Natural killer cell (primary cell): ENCODE measurements around the gene CHST6. TPM values are rescaled to one million over a fixed set of nuclear protein-coding genes. Genes with fewer than 3 reads are reported as not detected.

ENCODE experiments used
- ATAC-seq, 3 donors: fragments of 150-1000 bp in 2 of 3; fragments of 200-7000 bp in 1 of 3; cut with Tn5 transposase; 1 replicate in 1 of 3; 2 replicates in 2 of 3; pipeline ENCODE4 v1.10.0; 2021; ENCODE audit warnings: mild to moderate bottlenecking in 2 of 3, moderate library complexity in 2 of 3
- DNase-seq, 2 donors: peaks; one replicate each; pipeline versions ENCODE4 v3.0.0 to v3.0.0-alpha.2; 2013 to 2021; ENCODE audit warnings: mixed read lengths in 1 of 2
- H3K27ac ChIP-seq: one replicate; pipeline ENCODE4 v1.5.1; 2013; ENCODE audit warnings: mild to moderate bottlenecking, low read length
- H3K27me3 ChIP-seq: one replicate; pipeline ENCODE4 v1.6.1; 2013; ENCODE audit warnings: low read length; ENCODE audit not compliant: control insufficient read depth, insufficient read depth
- H3K36me3 ChIP-seq: one replicate; pipeline ENCODE4 v1.6.1; 2013; ENCODE audit warnings: low read length; ENCODE audit not compliant: control insufficient read depth, insufficient read depth
- H3K4me1 ChIP-seq: one replicate; pipeline ENCODE4 v1.6.1; 2013; ENCODE audit warnings: low read length; ENCODE audit not compliant: control insufficient read depth, insufficient read depth
- H3K4me3 ChIP-seq: one replicate; pipeline ENCODE4 v1.5.1; 2013; ENCODE audit warnings: low read length
- H3K9me3 ChIP-seq: one replicate; pipeline ENCODE4 v1.6.1; 2013; ENCODE audit warnings: low read length; ENCODE audit not compliant: control insufficient read depth, insufficient read depth
- H3K27ac Mint-ChIP-seq, 2 donors: one replicate each; pipeline ENCODE4 v1.8.0; 2022; ENCODE audit warnings: mild to moderate bottlenecking in 2 of 2, mixed read lengths in 2 of 2, moderate library complexity in 1 of 2
- H3K27me3 Mint-ChIP-seq, 2 donors: one replicate each; pipeline ENCODE4 v1.8.0; 2022; ENCODE audit warnings: low read depth in 2 of 2, mixed read lengths in 2 of 2
- H3K36me3 Mint-ChIP-seq: one replicate; pipeline ENCODE4 v1.8.0; 2022; ENCODE audit warnings: mixed read lengths
- H3K4me1 Mint-ChIP-seq, 2 donors: one replicate each; pipeline ENCODE4 v1.8.0; 2022; ENCODE audit warnings: mixed read lengths in 2 of 2
- H3K4me3 Mint-ChIP-seq: one replicate; pipeline ENCODE4 v1.8.0; 2022; ENCODE audit warnings: mild to moderate bottlenecking, moderate library complexity, mixed read lengths
- H3K9me3 Mint-ChIP-seq, 2 donors: one replicate each; pipeline ENCODE4 v1.8.0; 2022; ENCODE audit warnings: mixed read lengths in 2 of 2
- WGBS: methylation state at CpG from one replicate; pipeline ENCODE4 v1.1.7; 2013; ENCODE audit warnings: missing lambda C conversion rate; ENCODE audit not compliant: insufficient coverage; 5-methylcytosine and 5-hydroxymethylcytosine counted together
- intact Hi-C: fragments of 100-400 bp; cut with micrococcal nuclease; formaldehyde crosslinking; loops from one replicate; pipeline ENCODE4 v1.14.2; 2022
- total RNA-seq, 4 donors: library from RNA; stranded (reverse); fragments of 120-200 nt in 1 of 4; gene quantifications; one replicate each; pipeline versions ENCODE4 v1.2.3 to v1.2.4, GENCODE V29; 2013 to 2022
- TF ChIP-seq, protein P1 (sequence below): fragments of 200-600 bp; IDR thresholded peaks from one replicate; pipeline ENCODE4 v1.8.0; 2022; ENCODE audit warnings: antibody characterized with exemption

CHST6 gene
- total RNA-seq, 3 donors from 2014 or later (not counting 1 experiment from before 2014, with no cell fraction given), result not detected

DNA sequence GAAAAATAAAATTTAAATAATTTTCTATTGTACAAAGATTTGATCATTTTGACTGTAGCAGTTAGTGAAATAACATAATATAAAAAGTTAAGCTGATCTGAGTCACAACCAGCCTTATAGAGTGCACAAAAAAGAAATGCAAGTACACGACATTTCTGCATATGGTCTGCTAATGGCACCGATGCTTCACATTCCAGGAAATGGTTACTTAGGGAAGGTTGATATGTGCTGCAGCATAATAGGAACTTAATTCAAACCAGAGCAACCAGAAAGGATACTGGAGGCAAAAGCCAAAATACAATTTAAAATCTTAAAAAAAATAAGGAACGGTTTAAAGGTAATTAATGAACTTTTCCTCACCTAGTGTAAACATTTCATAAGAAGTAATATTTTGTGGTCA is 51.9 kb downstream of the CHST6 start:
- H3K27ac Mint-ChIP-seq, result no peak overlapping the region
- intact Hi-C loops, result no loop called here
- no peaks in the 10 kb centered on the region for H3K9me3 ChIP-seq
- TF ChIP-seq, protein P1, sequence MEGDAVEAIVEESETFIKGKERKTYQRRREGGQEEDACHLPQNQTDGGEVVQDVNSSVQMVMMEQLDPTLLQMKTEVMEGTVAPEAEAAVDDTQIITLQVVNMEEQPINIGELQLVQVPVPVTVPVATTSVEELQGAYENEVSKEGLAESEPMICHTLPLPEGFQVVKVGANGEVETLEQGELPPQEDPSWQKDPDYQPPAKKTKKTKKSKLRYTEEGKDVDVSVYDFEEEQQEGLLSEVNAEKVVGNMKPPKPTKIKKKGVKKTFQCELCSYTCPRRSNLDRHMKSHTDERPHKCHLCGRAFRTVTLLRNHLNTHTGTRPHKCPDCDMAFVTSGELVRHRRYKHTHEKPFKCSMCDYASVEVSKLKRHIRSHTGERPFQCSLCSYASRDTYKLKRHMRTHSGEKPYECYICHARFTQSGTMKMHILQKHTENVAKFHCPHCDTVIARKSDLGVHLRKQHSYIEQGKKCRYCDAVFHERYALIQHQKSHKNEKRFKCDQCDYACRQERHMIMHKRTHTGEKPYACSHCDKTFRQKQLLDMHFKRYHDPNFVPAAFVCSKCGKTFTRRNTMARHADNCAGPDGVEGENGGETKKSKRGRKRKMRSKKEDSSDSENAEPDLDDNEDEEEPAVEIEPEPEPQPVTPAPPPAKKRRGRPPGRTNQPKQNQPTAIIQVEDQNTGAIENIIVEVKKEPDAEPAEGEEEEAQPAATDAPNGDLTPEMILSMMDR, result no peak
- no peak overlapping the region for H3K4me3 ChIP-seq
- no peak for DNase-seq
- no peaks in the 10 kb centered on the region for H3K36me3 Mint-ChIP-seq
- 86% methylated on average over 2 of the region's 3 CpGs for WGBS
- no peaks in the 10 kb centered on the region for H3K4me1 Mint-ChIP-seq
- ATAC-seq, result no peak
- H3K27me3 Mint-ChIP-seq, result no peaks in the 10 kb centered on the region
- H3K4me1 ChIP-seq, result no peaks in the 10 kb centered on the region
- H3K27me3 ChIP-seq, result no peaks in the 10 kb centered on the region
- no peaks in the 10 kb centered on the region for H3K9me3 Mint-ChIP-seq
- H3K27ac ChIP-seq, result no peak overlapping the region
- peaks cover 15% of the 10 kb centered on the region for H3K36me3 ChIP-seq
- no peak overlapping the region for H3K4me3 Mint-ChIP-seq

DNA sequence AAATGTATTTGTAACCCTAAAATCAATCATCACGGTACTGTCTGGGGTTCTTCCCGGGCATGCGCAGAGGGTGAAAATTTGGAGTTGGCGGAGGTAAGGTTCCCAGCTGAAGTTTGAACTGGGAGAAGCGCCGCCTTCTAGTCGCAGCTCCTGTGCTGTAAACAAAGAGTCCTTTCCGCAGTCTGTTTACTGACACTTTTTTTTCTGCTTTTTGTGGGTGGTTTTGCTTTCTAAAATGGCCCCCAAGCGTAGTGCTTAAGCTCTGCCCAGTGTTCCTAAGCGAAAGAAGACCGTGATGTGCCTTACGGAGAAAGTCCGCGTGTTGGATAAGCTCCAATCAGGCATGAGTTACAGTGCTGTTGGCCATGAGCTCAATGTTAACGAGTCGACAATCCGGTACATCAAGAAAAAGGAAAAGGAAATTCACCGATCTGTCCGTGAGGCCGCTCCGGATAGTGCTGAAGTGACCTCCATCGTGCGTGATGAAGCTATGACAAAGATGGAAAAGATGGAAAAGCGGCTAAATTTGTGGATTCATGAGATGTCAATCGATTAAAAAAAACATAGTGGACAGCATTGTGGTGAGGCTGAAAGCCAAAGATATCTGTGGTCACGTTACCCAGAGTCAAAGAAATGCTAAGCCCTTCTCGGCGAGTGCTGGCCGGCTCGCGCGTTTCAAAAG is 61.4 kb downstream of the CHST6 start:
- H3K27ac ChIP-seq, result peak overlapping the region; percentile 94
- intact Hi-C loops, result loop anchor here (1.0 to 2.0 kb wide), 5 partner anchors 30 to 213 kb away; partner anchors contain the start of genes ADAT1, KARS1, TERF2IP and TMEM170A
- no peaks in the 10 kb centered on the region for H3K36me3 Mint-ChIP-seq
- H3K27ac Mint-ChIP-seq, result peak overlapping the region; percentile 96 to 99
- no peaks in the 10 kb centered on the region for H3K27me3 ChIP-seq
- TF ChIP-seq, protein P1, result no peak
- ATAC-seq (peak; percentile 65 to 81 (median 68)), DNase-seq (peak in 1 of 2 donors; percentile 92)
- peaks cover 19% of the 10 kb centered on the region for H3K4me1 ChIP-seq
- H3K4me1 Mint-ChIP-seq, result peaks cover 22 to 26% of the 10 kb centered on the region in 2 donors
- WGBS, result 4% methylated on average over 32 of the region's 32 CpGs
- peak overlapping the region; percentile 86 for H3K4me3 ChIP-seq
- H3K4me3 Mint-ChIP-seq, result peak overlapping the region; percentile 96
- no peaks in the 10 kb centered on the region for H3K27me3 Mint-ChIP-seq
- no peaks in the 10 kb centered on the region for H3K9me3 ChIP-seq
- peaks cover 2% of the 10 kb centered on the region in 2 donors for H3K9me3 Mint-ChIP-seq
- no peaks in the 10 kb centered on the region for H3K36me3 ChIP-seq

DNA sequence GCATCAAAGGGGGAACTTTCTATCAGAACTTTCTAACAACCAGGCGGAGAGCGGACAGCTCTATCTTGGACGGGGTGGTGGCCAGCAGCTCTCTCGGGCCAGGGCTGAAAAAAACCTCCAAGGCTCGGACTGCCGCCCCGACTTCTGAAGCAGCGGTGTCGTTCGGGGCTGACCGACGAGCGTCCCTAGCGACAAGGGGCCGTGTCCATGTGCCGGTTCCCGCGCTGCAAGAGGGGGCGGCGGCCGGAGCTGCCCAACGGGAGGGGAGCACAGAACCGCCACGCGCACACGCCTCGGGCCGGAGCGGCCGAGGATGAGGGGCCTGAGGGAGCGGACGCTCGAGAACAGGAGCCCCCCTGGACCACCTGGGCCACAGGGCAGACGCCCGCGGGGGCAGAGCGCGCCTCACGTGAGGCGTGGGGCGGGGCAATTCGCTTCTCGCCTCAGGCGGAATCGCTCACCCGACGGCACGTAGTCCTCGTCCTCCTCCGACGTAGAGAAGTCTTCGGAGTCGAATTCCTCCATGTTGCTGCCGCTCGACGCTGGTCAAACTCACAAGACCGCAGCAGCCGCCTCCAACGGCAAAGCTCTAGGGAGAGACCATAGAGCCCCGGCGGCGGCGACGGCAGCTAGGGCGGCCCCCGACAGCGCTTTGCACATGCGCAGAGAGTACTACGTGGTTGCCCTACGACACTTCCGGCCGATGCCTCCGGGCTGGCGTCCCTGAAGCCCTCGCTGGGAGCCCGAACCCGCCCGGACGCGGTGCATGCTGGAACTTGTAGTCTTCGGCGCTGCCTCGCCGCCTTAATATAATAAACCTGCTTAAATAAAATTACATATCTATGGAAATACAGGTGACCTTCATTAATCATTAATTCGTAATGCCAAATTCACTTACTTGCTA is 62.2 kb downstream of the CHST6 start, which contains the start of gene CFDP1:
TSS of gene CFDP1 (minus strand) at position 676 of the 904 bp plus-strand sequence. CDS start at position 525, 151 bp downstream.
- no peaks in the 10 kb centered on the region for H3K9me3 ChIP-seq
- under 1% methylated on average over 85 of the region's 85 CpGs for WGBS
- intact Hi-C loops, result loop anchor here (1.0 to 2.0 kb wide), 4 partner anchors 84 to 214 kb away; partner anchors contain the start of genes ADAT1, KARS1, TERF2IP and TMEM231
- peak within 1 kb of the TSS; percentile 86 for H3K4me3 ChIP-seq
- H3K9me3 Mint-ChIP-seq, result peaks cover 2% of the 10 kb centered on the region in 2 donors
- DNase-seq, result peak; percentile 93 to 98
- TF ChIP-seq, protein P1, result no peak
- no peaks in the 10 kb centered on the region for H3K27me3 ChIP-seq
- peak within 1 kb of the TSS; percentile 96 for H3K4me3 Mint-ChIP-seq
- ATAC-seq, result peak; percentile 83 to 93 (median 87)
- peaks cover 22 to 26% of the 10 kb centered on the region in 2 donors for H3K4me1 Mint-ChIP-seq
- peaks cover 19% of the 10 kb centered on the region for H3K4me1 ChIP-seq
- no peaks in the 10 kb centered on the region for H3K36me3 Mint-ChIP-seq
- H3K36me3 ChIP-seq, result no peaks in the 10 kb centered on the region
- peak within 1 kb of the TSS; percentile 96 to 99 for H3K27ac Mint-ChIP-seq
- no peaks in the 10 kb centered on the region for H3K27me3 Mint-ChIP-seq
- H3K27ac ChIP-seq, result peak within 1 kb of the TSS; percentile 94
